C4-2B (cell line): ENCODE results near the gene ARID2.

Experiments used
- H3K27ac ChIP-seq: fragments of 450-650 bp; 2 replicates; pipeline ENCODE4 v1.5.1; 2017
- ZFX ChIP-seq: fragments of 450-650 bp; IDR thresholded peaks from 2 replicates; pipeline ENCODE4 v1.6.1; 2017
- TF ChIP-seq, protein P1 (sequence below): fragments of 450-650 bp; conservative IDR thresholded peaks from 2 replicates; pipeline ENCODE4 v1.5.1; 2017; ENCODE audit warnings: mild to moderate bottlenecking

Gene ARID2

DNA sequence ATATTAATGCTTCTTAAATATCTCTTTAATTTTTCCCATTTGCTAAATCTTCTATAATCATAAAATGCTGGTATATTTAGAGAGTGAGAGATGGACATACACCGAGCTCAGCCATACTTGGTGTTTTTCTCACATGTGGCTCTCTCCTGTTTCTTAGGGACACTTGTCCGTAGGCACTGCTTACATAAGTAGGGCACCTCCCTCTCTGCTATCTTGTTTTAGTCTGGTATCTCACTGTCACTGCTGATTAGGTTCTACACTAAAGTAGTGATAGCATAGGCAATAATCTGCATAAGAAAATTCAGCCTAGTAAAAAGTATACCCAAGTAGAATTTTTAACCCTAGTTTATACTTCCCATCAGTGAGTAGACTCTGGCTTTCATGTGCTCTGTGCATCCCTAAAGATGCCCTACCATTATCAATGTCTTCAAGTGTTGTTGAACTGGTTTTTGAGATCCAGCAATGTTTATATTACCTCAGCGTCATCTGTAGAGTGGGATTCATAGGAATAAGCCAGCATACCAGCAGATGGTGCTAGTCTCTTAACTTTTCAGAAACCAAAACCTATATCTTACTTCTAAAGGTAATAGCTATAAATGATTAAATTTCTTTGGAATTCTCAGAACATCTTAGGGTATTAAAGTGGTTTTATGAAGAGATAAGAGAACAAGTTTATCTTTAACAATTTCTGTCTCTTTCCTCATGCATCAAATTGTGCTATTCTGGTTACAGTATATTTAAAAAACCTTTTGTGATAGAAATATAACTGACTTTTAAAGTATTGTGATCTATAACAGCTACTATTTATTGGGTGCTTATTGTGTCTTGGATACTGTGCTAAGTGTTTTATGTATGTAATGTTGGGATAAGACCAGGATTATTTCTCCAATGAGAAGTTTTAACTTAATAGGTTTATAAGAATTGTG is 32.9 kb downstream of the ARID2 start:
- no peak for TF ChIP-seq ZFX
- TF ChIP-seq, protein P1, sequence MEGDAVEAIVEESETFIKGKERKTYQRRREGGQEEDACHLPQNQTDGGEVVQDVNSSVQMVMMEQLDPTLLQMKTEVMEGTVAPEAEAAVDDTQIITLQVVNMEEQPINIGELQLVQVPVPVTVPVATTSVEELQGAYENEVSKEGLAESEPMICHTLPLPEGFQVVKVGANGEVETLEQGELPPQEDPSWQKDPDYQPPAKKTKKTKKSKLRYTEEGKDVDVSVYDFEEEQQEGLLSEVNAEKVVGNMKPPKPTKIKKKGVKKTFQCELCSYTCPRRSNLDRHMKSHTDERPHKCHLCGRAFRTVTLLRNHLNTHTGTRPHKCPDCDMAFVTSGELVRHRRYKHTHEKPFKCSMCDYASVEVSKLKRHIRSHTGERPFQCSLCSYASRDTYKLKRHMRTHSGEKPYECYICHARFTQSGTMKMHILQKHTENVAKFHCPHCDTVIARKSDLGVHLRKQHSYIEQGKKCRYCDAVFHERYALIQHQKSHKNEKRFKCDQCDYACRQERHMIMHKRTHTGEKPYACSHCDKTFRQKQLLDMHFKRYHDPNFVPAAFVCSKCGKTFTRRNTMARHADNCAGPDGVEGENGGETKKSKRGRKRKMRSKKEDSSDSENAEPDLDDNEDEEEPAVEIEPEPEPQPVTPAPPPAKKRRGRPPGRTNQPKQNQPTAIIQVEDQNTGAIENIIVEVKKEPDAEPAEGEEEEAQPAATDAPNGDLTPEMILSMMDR, result peak; percentile 88
- H3K27ac ChIP-seq, result no peak overlapping the region

DNA sequence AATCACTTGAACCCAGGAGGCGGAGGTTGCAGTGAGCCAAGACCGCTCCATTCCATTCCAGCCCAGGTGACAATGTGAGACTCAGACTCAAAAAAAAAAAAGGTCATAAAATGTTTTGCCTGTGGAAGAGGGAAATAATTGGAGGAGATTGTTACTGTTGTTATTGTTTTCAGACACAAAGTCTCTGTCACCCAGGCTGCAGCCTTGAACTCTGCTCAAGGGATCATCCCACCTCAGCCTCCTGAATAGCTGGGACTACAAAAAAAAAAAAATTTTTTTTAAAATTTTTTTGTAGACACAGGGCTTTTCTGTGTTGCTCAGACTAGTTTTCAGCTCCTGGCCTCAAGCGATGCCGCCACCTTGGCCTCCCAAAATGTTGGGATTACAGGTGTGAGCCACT is 33.9 kb downstream of the ARID2 start:
- no peak overlapping the region for H3K27ac ChIP-seq
- no peak for TF ChIP-seq ZFX
- TF ChIP-seq, protein P1, result no peak

- no peak for TF ChIP-seq ZFX
- TF ChIP-seq, protein P1, result no peak
- H3K27ac ChIP-seq, result no peak overlapping the region
Measured at GRCh38 chr12:45768194-45768593, 38.7 kb downstream of the ARID2 start.

DNA sequence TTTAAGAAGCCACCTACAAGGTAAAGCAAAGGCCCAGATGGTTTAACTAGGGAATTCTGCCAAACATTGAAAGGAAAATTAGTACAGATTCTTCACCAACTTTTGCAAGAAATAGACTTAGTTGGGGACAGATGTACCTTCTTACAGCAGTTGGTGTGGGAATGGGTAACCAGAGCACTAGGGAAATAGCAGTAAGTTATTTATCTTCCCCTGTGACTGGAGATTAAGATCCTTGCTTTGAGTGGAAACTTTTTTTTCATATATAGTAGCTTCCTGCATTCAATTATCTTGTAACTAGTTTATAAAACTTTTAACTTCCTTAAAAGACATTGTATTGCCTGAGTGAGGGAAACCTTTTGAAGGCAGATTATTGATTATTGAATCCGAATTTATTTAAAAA is 44.2 kb downstream of the ARID2 start:
- TF ChIP-seq, protein P1, result no peak
- no peak for TF ChIP-seq ZFX

DNA sequence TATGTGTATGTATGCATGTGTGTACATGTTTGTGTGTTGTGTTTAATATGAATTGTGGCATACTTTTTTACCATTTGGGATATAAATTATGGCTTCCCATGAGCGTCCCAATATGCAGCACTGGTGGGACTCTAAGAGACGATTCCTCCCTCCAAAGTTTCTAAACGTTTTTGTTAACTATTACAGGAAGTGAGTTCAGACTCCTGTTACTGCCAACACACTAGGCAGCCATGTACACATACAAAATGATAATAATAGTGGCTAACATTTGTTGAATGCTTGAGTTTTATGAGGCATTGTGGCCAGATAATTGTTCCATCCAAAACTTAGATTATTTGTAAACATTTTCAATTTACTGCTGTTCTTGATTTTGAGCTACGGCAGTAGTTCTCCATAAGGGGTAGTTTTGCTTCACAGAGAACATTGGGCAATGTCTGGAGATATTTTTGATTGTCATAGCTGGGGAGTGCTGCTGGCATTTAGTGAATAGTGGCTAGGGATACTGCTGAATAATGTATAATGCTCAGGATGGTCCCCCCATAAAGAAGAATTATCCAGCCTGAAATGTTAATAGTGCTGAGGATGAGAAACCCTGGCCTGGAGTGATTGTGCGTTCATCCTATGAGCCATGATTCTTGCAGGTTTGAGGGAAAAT is 45.1 kb downstream of the ARID2 start:
- no peak overlapping the region for H3K27ac ChIP-seq

More for the DNA sequence above, 44.2 kb downstream of the ARID2 start:
- no peak overlapping the region for H3K27ac ChIP-seq

DNA sequence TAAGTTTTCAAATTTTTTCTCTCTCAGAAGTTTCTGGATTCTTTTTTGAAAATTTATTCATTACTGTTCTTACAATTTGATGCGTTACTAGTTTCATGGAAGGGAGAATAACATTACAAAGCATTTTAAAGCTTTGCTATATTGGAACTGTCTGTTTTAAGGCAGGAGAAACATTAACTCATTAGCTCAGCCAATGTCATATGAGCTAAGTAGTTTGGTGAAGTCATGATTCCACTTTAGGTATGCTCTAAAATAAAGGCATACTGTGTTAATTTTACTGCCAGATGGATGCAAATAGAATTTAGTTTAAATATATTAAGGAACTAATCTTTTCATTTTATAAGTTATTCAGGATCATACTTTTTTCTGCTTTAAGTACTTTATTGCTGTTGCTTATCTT is 46.0 kb downstream of the ARID2 start:
- H3K27ac ChIP-seq, result no peak overlapping the region
- TF ChIP-seq ZFX, result no peak
- TF ChIP-seq, protein P1, result no peak

More for the DNA sequence above, 45.1 kb downstream of the ARID2 start:
- no peak for TF ChIP-seq ZFX
- TF ChIP-seq, protein P1, result no peak

DNA sequence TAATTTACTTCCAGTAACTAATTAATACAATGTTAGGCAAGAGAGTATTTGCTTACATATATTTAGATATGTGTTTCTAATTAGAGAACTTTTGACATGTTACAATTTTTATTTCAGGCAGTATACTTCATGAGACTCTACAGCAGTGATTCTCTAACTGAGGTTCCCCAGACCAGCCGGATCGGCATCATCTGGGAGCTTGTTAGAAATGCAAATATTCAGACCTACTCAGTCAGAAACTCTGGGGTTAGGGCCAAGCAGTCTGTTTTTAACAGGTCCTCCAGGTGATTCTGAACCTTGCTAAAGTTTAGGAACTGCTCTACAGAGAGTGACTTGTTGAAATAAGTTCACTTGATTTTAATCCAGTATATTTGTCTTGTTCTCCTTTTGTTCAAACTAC is 46.5 kb downstream of the ARID2 start:
- TF ChIP-seq, protein P1, result no peak
- TF ChIP-seq ZFX, result no peak
- no peak overlapping the region for H3K27ac ChIP-seq
